GM23338 (cell line): Measurements from ENCODE around the gene BCDIN3D.

Source experiments
- CREB1 ChIP-seq: fragments of 250-450 bp; sonication (Bioruptor Pico); IDR thresholded peaks from 2 replicates; pipeline ENCODE4 v1.5.0; 2020; ENCODE audit warnings: low read depth, mild to moderate bottlenecking, moderate library complexity
- ETS1 ChIP-seq: IDR thresholded peaks from 2 replicates; pipeline ENCODE4 v1.6.1; 2016; ENCODE audit warnings: antibody characterized with exemption
- EZH2 ChIP-seq: fragments of 200-600 bp; sonication (generic); IDR thresholded peaks from one replicate; pipeline ENCODE4 v1.8.0; 2017; ENCODE audit warnings: antibody characterized with exemption, mild to moderate bottlenecking, low read depth; ENCODE audit not compliant: unreplicated experiment
- EZH2phosphoT487 ChIP-seq: fragments of 200-600 bp; sonication (generic); IDR thresholded peaks from one replicate; pipeline ENCODE4 v1.8.1; 2018; ENCODE audit warnings: antibody characterized with exemption; ENCODE audit not compliant: unreplicated experiment
- JUNB ChIP-seq: IDR thresholded peaks from one replicate; pipeline ENCODE4 v1.6.1; 2016; ENCODE audit warnings: antibody characterized with exemption; ENCODE audit not compliant: unreplicated experiment
- POLR2AphosphoS5 ChIP-seq: IDR thresholded peaks from 2 replicates; pipeline ENCODE4 v1.6.1; 2016; ENCODE audit warnings: antibody characterized with exemption, low read depth
- REST ChIP-seq: IDR thresholded peaks from one replicate; pipeline ENCODE4 v1.6.1; 2018; ENCODE audit warnings: antibody characterized with exemption; ENCODE audit not compliant: unreplicated experiment
- STAT1 ChIP-seq: IDR thresholded peaks from one replicate; pipeline ENCODE4 v1.6.1; 2016; ENCODE audit warnings: antibody characterized with exemption; ENCODE audit not compliant: unreplicated experiment
- ZNF331 ChIP-seq: fragments of 250-450 bp; sonication (Bioruptor Pico); IDR thresholded peaks from 2 replicates; pipeline ENCODE4 v1.5.0; 2020; ENCODE audit warnings: low read depth, mild to moderate bottlenecking, moderate library complexity
- TF ChIP-seq, protein P1 (sequence below), 2 experiments: fragments of 200-600 bp in 1 of 2; sonication (generic) in 1 of 2; conservative IDR thresholded peaks; 2 replicates each; pipeline versions ENCODE4 v1.5.1 to v1.6.1; 2016 to 2017; ENCODE audit warnings: antibody characterized with exemption in 2 of 2, low read depth in 2 of 2, mild to moderate bottlenecking in 2 of 2, moderate library complexity in 1 of 2

DNA sequence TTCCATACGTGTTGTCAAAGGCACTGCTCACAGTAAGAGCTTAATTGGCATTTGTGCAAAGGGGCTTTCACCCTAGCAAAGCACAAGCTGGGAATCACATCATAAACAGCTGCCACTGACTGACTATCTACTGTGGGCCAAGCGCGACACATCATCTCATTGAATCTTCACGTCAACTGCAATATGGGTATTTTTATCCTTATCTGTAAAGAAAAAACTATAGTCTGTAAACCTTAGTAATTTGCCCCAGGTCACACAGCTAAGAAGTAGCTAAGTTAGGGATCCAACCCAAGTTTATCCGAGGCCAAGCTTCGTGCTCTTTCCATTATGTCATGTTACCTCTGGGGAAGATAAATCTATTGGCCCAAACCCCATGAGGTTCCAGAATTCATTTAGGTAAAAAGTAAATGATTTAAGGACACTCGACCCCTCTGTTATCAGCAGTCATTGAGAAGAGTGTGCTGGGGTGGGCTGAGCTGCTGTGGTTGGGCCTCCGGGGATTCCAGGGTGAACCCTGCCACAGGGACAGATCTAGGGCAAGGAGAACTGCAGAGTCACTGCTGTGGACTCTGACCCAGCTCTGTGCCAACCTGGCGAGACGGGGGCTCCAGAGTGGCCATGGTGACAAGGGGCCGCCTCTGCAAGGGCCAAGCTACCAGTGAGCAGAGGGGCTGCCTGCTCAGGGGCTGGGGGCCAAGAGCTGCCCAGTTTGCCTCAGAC is 42.3 kb downstream of the BCDIN3D start:
- TF ChIP-seq, protein P1, sequence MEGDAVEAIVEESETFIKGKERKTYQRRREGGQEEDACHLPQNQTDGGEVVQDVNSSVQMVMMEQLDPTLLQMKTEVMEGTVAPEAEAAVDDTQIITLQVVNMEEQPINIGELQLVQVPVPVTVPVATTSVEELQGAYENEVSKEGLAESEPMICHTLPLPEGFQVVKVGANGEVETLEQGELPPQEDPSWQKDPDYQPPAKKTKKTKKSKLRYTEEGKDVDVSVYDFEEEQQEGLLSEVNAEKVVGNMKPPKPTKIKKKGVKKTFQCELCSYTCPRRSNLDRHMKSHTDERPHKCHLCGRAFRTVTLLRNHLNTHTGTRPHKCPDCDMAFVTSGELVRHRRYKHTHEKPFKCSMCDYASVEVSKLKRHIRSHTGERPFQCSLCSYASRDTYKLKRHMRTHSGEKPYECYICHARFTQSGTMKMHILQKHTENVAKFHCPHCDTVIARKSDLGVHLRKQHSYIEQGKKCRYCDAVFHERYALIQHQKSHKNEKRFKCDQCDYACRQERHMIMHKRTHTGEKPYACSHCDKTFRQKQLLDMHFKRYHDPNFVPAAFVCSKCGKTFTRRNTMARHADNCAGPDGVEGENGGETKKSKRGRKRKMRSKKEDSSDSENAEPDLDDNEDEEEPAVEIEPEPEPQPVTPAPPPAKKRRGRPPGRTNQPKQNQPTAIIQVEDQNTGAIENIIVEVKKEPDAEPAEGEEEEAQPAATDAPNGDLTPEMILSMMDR (conservative IDR thresholded peaks at IDR 0.05; ENCODE audit: low read depth in 2 of 2), result no peak
- TF ChIP-seq ETS1, result no peak
- no peak for TF ChIP-seq REST
- no peak for TF ChIP-seq EZH2
- no peak for TF ChIP-seq CREB1 (CRISPR knock-in tag)
- no peak for TF ChIP-seq POLR2AphosphoS5
- TF ChIP-seq EZH2phosphoT487, result no peak
- TF ChIP-seq ZNF331 (CRISPR knock-in tag), result no peak
- no peak for TF ChIP-seq JUNB
- TF ChIP-seq STAT1, result no peak
